HL-60 (cell line): Measurements from ENCODE around the gene POFUT1.

ENCODE experiments used
- POLR2AphosphoS5 ChIP-seq: IDR thresholded peaks from 2 replicates; pipeline ENCODE4 v1.6.1; 2012; ENCODE audit warnings: low read depth
- TF ChIP-seq, protein P1 (sequence below): IDR thresholded peaks from one replicate; pipeline ENCODE4 v1.5.1; 2011; ENCODE audit warnings: low read length, control low read depth, inconsistent platforms; ENCODE audit not compliant: insufficient read depth

GRCh38 chr20:32158351-32158750 lies 49.3 kb upstream of the POFUT1 start:
- TF ChIP-seq, protein P1, sequence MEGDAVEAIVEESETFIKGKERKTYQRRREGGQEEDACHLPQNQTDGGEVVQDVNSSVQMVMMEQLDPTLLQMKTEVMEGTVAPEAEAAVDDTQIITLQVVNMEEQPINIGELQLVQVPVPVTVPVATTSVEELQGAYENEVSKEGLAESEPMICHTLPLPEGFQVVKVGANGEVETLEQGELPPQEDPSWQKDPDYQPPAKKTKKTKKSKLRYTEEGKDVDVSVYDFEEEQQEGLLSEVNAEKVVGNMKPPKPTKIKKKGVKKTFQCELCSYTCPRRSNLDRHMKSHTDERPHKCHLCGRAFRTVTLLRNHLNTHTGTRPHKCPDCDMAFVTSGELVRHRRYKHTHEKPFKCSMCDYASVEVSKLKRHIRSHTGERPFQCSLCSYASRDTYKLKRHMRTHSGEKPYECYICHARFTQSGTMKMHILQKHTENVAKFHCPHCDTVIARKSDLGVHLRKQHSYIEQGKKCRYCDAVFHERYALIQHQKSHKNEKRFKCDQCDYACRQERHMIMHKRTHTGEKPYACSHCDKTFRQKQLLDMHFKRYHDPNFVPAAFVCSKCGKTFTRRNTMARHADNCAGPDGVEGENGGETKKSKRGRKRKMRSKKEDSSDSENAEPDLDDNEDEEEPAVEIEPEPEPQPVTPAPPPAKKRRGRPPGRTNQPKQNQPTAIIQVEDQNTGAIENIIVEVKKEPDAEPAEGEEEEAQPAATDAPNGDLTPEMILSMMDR: no peak
- TF ChIP-seq POLR2AphosphoS5: no peak
